CD4-positive, alpha-beta T cell (primary cell): Measurements from ENCODE around the gene TMF1. TPM values are rescaled to one million over a fixed set of nuclear protein-coding genes. Genes with fewer than 3 reads are reported as not detected.
A peak's percentile ranks its signal among the peaks of the same experiment; 100 is the strongest.

Experiments
- ATAC-seq: fragments of 200-7000 bp; cut with Tn5 transposase; one replicate; pipeline ENCODE4 v1.10.0; 2022; ENCODE audit warnings: mild to moderate bottlenecking; ENCODE audit not compliant: poor library complexity
- CTCF ChIA-PET: fragments of 350-600 bp; sonication (Branson Sonifier 250); formaldehyde crosslinking; loops from one replicate; lab custom pipeline; 2021; ENCODE audit warnings: antibody characterized with exemption, inconsistent platforms; lab: Charles Lee
- POLR2A ChIA-PET: fragments of 350-600 bp; sonication (Branson Sonifier 250); formaldehyde crosslinking; loops from one replicate; lab custom pipeline; 2021; ENCODE audit warnings: antibody characterized with exemption, inconsistent platforms; lab: Charles Lee
- DNase-seq, 14 experiments: peaks; one replicate each; pipeline ENCODE4 v3.0.0-alpha.2; 2013 to 2020; ENCODE audit warnings: mixed read lengths in 2 of 14
- H3K27ac ChIP-seq, 2 donors: one replicate each; pipeline versions ENCODE4 v1.5.1 to v1.7.0; 2013; ENCODE audit warnings: low read length in 2 of 2, low read depth in 1 of 2, mild to moderate bottlenecking in 1 of 2
- H3K27me3 ChIP-seq, 2 experiments: 1 replicate in 1 of 2; 2 replicates in 1 of 2; pipeline versions ENCODE4 v1.6.1 to v1.7.0; 2013; ENCODE audit warnings: low read length in 2 of 2, control low read depth in 1 of 2, mild to moderate bottlenecking in 1 of 2, moderate library complexity in 1 of 2; ENCODE audit not compliant: insufficient read depth in 2 of 2, control insufficient read depth in 1 of 2
- H3K36me3 ChIP-seq: one replicate; pipeline ENCODE4 v1.6.1; 2013; ENCODE audit warnings: low read length, control low read depth; ENCODE audit not compliant: insufficient read depth
- H3K4me1 ChIP-seq: one replicate; pipeline ENCODE4 v1.6.1; 2013; ENCODE audit warnings: low read length, control low read depth; ENCODE audit not compliant: insufficient read depth
- H3K4me3 ChIP-seq: one replicate; pipeline ENCODE4 v1.5.1; 2013; ENCODE audit warnings: mild to moderate bottlenecking, low read length, moderate library complexity
- H3K9me3 ChIP-seq, 2 experiments: 1 replicate in 1 of 2; 2 replicates in 1 of 2; pipeline versions ENCODE4 v1.6.1 to v1.7.0; 2013; ENCODE audit warnings: low read length in 2 of 2, mild to moderate bottlenecking in 2 of 2, control low read depth in 1 of 2, moderate library complexity in 1 of 2; ENCODE audit not compliant: control insufficient read depth in 1 of 2, insufficient read depth in 1 of 2
- H3K27ac Mint-ChIP-seq: one replicate; pipeline ENCODE4 v1.8.0; 2020; ENCODE audit warnings: mixed read lengths
- H3K27me3 Mint-ChIP-seq: one replicate; pipeline ENCODE4 v1.8.0; 2021; ENCODE audit warnings: mixed read lengths
- H3K36me3 Mint-ChIP-seq: one replicate; pipeline ENCODE4 v1.8.0; 2021; ENCODE audit warnings: low read depth, mixed read lengths
- H3K4me1 Mint-ChIP-seq: one replicate; pipeline ENCODE4 v1.8.0; 2021; ENCODE audit warnings: low read depth, mixed read lengths
- H3K4me3 Mint-ChIP-seq: one replicate; pipeline ENCODE4 v1.8.0; 2020; ENCODE audit warnings: mild to moderate bottlenecking, mixed read lengths
- H3K9me3 Mint-ChIP-seq: one replicate; pipeline ENCODE4 v1.8.0; 2020; ENCODE audit warnings: mixed read lengths
- CTCF ChIP-seq: fragments of 200-600 bp; IDR thresholded peaks from one replicate; pipeline ENCODE4 v1.8.0; 2022; ENCODE audit warnings: antibody characterized with exemption, mild to moderate bottlenecking
- intact Hi-C, 2 experiments: fragments of 100-400 bp; cut with DNase I in 1 of 2; cut with micrococcal nuclease in 1 of 2; formaldehyde crosslinking; loops; one replicate each; pipeline versions ENCODE4 v1.15.1 to v1.9.0; 2023 to 2025; cut with DNase I, micrococcal nuclease
- total RNA-seq, 174 experiments: library from RNA in 2 of 174; stranded (reverse) in 2 of 174; gene quantifications; one replicate each; pipeline ENCODE4 v1.2.3 and lab custom pipeline; 2021 to 2026

The TMF1 gene
- total RNA-seq, 2 experiments from 2014 or later, result 89.0 to 101 TPM

GRCh38 chr3:69082805-69083204 is 30.7 kb upstream of the TMF1 start:
- Histone ChIP-seq H3K36me3 (no peaks in the 10 kb centered on the region), H3K27me3 (no peaks in the 10 kb centered on the region), H3K4me3 (no peak overlapping the region), H3K4me1 (peaks cover 54% of the 10 kb centered on the region), H3K9me3 (no peaks in the 10 kb centered on the region), H3K27ac (peak overlapping the region; percentile 91)
- no peak for TF ChIP-seq CTCF
- Mint-ChIP-seq H3K4me3 (peak overlapping the region; percentile 91), H3K4me1 (peaks cover 71% of the 10 kb centered on the region), H3K36me3 (peaks cover 31% of the 10 kb centered on the region), H3K27me3 (no peaks in the 10 kb centered on the region), H3K9me3 (no peaks in the 10 kb centered on the region), H3K27ac (peak overlapping the region; percentile 96)
- intact Hi-C loops, result loop anchor here in 1 of 2 experiments (10.0 kb wide), 1 partner anchor 1428 kb away; the partner anchor contains the start of gene SUCLG2
- ChIA-PET CTCF (interaction anchor here (2.2 to 3.6 kb wide), 3 partner anchors 12 to 38 kb away, joined by 6 to 19 read pairs (median 7); partner anchors contain the start of gene TMF1), POLR2A (interaction anchor here (0.8 to 8.6 kb wide), 5 partner anchors 11 to 32 kb away, joined by 3 to 94 read pairs (median 5); partner anchors contain the start of gene TMF1)
- peak in 11 of 14 experiments; percentile 12 to 89 (median 44) for DNase-seq
- ATAC-seq, result peak; percentile 10

- Mint-ChIP-seq H3K36me3 (peaks cover 33% of the 10 kb centered on the region), H3K9me3 (no peaks in the 10 kb centered on the region), H3K27me3 (no peaks in the 10 kb centered on the region), H3K4me1 (peaks cover 75% of the 10 kb centered on the region), H3K27ac (peak overlapping the region; percentile 96), H3K4me3 (peak overlapping the region; percentile 91)
- ATAC-seq, result no peak
- Histone ChIP-seq H3K36me3 (no peaks in the 10 kb centered on the region), H3K27me3 (no peaks in the 10 kb centered on the region), H3K27ac (peak overlapping the region; percentile 91), H3K4me3 (no peak overlapping the region), H3K4me1 (peaks cover 56% of the 10 kb centered on the region), H3K9me3 (no peaks in the 10 kb centered on the region)
- ChIA-PET CTCF (interaction anchor here (1.0 to 3.6 kb wide), 4 partner anchors 12 to 58 kb away, joined by 3 to 19 read pairs (median 6); partner anchors contain the start of gene TMF1), POLR2A (interaction anchor here (0.8 to 8.6 kb wide), 5 partner anchors 11 to 31 kb away, joined by 3 to 94 read pairs (median 5); partner anchors contain the start of gene TMF1)
- no peak for TF ChIP-seq CTCF
- intact Hi-C loops, result loop anchor here in 1 of 2 experiments (10.0 kb wide), 1 partner anchor 1428 kb away; the partner anchor contains the start of gene SUCLG2
- DNase-seq, result no peak
These were observed 30.2 kb upstream of the TMF1 start for GRCh38 chr3:69082361-69082760.

DNA sequence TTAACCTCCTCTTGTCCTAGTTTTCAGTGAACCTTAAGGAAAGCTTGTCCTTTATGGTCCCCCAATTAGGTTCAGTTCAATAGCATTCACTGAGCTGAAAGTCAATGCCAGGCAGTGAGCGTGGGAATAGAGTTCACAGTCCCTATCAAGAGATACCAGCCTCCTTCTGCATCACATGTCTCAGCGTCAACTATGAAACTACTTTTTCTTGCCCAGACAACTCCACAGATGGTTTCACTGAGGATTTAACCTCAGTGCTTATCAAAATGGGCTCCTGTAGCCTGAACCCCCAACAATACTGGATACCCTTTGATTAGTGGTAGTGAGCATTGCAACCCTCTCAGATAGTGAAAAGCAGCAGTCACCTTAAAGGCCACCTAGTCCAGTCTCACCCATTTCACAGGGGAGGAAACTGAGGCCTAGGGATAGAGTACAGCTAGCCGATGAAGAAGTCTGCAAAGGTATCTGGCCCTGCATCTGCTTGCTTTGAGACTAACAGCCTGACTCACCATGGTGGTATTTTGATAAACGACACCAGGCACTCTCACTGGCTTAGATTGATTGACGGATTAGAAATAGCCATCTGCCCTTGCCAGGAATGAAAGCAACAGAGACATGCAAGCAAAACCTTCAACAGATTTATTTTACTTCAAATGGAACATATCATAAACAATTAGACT is 29.6 kb upstream of the TMF1 start:
- Mint-ChIP-seq H3K4me1 (peaks cover 78% of the 10 kb centered on the region), H3K27ac (peak overlapping the region; percentile 96), H3K36me3 (peaks cover 33% of the 10 kb centered on the region), H3K27me3 (no peaks in the 10 kb centered on the region), H3K9me3 (no peaks in the 10 kb centered on the region), H3K4me3 (peak overlapping the region; percentile 83)
- ATAC-seq (no peak), DNase-seq (no peak)
- intact Hi-C loops, result loop anchor here in 1 of 2 experiments (10.0 kb wide), 1 partner anchor 1427 kb away; the partner anchor contains the start of gene SUCLG2
- Histone ChIP-seq H3K4me1 (peaks cover 50% of the 10 kb centered on the region), H3K4me3 (no peak overlapping the region), H3K9me3 (no peaks in the 10 kb centered on the region), H3K27ac (peak overlapping the region; percentile 91), H3K27me3 (no peaks in the 10 kb centered on the region), H3K36me3 (no peaks in the 10 kb centered on the region)
- no peak for TF ChIP-seq CTCF
- CTCF ChIA-PET, result interaction anchor here (1.0 to 3.6 kb wide), 3 partner anchors 30 to 57 kb away, joined by 3 to 19 read pairs (median 7); partner anchors contain the start of gene TMF1
- POLR2A ChIA-PET, result interaction anchor here (0.9 to 8.6 kb wide), 4 partner anchors 12 to 31 kb away, joined by 3 to 94 read pairs (median 39); partner anchors contain the start of gene TMF1
